ENCODE measurements around the gene NUMA1.

The NUMA1 gene, protein sequence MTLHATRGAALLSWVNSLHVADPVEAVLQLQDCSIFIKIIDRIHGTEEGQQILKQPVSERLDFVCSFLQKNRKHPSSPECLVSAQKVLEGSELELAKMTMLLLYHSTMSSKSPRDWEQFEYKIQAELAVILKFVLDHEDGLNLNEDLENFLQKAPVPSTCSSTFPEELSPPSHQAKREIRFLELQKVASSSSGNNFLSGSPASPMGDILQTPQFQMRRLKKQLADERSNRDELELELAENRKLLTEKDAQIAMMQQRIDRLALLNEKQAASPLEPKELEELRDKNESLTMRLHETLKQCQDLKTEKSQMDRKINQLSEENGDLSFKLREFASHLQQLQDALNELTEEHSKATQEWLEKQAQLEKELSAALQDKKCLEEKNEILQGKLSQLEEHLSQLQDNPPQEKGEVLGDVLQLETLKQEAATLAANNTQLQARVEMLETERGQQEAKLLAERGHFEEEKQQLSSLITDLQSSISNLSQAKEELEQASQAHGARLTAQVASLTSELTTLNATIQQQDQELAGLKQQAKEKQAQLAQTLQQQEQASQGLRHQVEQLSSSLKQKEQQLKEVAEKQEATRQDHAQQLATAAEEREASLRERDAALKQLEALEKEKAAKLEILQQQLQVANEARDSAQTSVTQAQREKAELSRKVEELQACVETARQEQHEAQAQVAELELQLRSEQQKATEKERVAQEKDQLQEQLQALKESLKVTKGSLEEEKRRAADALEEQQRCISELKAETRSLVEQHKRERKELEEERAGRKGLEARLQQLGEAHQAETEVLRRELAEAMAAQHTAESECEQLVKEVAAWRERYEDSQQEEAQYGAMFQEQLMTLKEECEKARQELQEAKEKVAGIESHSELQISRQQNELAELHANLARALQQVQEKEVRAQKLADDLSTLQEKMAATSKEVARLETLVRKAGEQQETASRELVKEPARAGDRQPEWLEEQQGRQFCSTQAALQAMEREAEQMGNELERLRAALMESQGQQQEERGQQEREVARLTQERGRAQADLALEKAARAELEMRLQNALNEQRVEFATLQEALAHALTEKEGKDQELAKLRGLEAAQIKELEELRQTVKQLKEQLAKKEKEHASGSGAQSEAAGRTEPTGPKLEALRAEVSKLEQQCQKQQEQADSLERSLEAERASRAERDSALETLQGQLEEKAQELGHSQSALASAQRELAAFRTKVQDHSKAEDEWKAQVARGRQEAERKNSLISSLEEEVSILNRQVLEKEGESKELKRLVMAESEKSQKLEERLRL (N-terminal part only)

DNA sequence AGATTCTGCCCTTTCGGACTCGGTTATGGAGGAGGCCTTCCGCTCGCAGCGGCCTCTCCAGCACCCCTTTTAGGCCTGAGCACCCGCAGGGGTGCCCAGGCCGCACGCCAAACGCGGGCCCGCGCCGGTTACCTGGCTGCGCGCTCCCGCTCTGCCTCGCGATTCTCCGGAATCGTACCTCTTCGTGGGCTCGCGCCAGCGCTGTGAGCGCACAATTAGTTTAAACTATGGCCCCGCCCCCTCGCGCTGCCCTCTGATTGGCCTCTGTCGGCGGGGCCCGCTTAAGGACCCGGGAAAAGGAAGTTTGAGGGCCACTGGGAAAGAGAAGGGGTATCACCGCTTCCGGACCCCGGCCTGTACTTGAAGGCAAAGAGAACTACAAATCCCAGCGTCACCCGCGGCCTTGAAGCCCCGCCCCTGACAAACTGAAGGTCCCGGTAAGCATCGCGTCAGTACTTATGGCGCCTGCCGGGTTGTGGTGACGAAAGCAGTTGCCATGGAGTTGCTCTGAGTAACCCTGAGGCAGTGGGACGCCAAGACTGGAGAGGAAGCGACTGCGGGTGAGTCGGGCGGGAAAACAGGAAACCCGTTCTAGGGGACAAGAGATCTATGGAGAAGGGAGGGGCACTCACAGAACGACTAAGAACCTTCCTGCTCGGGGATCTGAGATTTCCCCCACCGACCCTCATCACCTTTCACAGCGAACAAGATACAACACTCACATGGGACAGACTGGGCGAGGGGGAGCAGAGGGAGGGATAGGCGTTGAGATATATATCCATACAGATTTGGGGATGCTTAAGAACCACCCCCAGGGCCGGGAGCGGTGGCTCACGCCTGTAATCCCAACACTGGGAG, at the start of gene NUMA1, which contains the start of gene LRRC51:
Gene NUMA1, minus strand, starts transcription at position 217 of the 858 bp plus-strand sequence. CDS start 44,599 bp downstream, outside the sequence.
Gene LRRC51, plus strand, starts transcription at position 525 of the 858 bp plus-strand sequence. CDS start 8,234 bp downstream, outside the sequence.
- peak; percentile 99 to 100 for DNase-seq

DNA sequence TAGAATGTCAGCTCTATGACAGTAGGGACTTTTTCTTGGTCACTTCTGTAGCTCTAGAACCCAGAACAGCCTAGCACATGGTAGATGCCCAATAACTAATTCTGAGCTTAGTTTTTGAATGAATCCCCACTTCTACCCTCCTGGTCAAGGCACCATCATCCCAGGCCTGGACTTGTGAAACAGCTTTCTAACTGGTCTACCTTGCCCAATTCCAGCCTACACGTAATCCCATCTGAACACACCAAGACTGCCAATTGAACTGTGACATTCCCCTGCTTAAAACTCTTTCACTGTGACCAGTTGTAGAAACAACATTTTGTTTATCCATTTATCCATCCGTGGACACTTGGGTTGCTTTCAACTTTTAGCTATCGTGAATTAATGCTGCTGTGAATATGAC, 49.0 kb upstream of the NUMA1 start:
- DNase-seq, result no peak

DNA sequence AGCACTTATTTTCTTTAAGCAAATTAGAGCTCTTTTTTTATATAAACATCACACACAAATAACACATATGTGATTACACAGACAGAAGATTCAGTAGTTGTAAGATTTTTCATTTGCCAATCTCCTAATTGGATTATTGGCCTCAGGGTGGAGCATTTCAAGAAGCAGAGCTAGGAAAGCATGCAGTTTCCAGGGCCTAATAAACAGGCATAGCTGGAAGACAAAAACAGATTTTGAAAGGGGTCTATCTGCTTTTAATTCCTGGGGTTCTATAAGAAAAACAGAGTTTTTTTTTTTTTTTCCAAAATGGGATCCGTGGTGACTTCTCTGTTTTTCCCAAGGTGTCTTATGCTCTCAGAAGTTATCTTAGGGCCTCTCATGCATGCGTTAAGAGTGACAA, 47.6 kb upstream of the NUMA1 start:
- DNase-seq, result no peak

DNA sequence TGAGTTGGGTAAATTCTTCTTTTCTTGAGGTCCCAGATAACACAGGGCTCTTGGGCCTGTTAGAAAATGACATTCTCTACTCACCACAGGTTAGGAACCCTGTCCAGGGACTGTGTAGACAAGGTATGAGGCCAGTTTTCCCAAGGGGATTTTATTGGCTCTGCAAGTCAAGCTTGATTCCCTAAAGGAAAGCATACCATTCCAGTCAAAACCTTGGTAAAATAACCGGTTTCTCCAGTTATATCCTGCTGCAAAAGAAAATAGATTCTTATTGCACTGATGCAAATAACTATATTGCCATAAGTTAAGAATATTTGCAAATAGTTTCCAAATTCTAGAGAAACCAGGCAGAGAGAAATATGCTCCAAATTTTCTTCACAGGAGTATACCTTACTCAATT, 45.6 kb upstream of the NUMA1 start:
- no peak for DNase-seq

DNA sequence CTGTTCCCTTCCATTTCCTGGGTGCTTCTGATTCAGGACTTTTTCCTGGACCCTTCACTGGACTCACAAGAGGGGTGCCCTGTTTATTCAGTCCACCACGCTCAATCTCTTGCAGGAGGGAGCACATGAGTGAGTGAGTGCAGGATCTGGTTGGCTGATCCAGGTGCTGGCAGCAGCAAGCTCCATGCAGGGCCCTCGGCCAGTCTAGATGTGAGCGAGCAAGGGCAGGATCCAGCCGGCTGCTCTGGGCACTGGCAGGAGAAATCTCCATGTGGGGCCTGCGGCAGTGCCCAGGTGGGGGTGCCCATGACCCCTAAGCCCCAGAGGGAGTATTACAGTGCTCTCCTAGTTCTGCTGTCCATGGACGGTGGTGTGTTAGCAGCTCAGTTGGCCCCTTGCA, 43.7 kb upstream of the NUMA1 start:
- no peak for DNase-seq

DNA sequence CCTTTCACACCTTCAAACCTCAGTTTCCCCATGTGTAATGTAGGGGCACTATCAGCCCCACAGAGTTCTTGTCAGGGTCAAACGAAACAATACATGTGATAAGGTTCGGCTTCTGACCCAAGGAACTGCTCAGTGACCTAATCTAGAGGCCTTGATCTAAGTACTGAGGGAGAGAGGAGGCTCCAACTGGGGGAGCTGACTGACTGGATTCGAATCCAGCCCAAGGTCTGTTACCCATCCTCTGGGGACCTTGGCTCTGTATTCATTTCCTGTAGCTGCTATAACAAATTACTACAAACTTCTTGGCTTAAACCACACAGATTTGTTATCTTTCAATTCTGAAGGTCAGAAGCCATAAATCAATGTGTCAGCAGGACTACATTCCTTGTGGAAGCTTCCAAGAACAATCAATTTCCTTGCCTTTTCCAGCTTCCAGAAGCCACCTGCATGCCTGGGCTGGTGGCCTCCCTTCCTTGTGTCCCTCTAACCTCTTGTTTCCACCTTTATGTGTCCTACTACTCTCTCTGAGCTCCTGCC, 42.8 kb upstream of the NUMA1 start:
- DNase-seq, result no peak

DNA sequence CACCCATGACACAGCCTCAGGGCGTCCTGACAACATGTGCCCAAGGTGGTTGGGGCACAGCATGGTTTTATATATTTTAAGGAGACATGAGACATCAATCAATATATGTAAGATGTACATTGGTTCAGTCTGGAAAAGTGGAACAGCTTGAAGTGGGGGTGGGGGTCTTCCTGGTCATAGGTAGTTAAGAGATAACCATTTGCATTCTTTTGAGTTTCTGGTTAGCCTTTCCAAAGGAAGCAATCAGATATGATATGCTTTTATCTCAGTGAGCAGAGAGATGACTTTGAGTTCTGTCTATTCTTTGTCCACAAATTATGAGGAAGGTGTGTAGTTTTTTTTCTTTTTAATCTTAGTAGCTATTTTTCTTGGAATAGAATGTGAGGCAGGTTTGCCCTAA, 42.3 kb upstream of the NUMA1 start:
- no peak for DNase-seq

DNA sequence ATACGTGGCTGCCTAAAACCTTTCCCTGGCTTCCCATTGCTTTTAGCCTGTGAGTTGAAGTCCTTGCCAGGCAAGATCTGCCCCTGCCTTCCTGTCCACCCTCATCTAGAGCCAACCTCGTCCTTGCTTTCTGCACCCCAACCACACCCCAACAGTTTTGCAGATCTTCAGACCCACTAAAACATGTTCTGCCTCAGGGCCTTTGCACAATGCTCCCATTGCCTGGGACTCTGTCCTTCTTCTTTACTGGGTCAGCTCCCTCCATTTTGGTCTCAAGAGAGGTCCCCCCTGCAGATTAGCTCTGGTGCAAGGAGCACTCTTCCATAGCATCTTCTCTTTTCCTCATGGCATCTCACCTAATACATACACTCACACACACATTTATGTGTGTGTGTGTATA, 40.6 kb upstream of the NUMA1 start:
- no peak for DNase-seq

DNA sequence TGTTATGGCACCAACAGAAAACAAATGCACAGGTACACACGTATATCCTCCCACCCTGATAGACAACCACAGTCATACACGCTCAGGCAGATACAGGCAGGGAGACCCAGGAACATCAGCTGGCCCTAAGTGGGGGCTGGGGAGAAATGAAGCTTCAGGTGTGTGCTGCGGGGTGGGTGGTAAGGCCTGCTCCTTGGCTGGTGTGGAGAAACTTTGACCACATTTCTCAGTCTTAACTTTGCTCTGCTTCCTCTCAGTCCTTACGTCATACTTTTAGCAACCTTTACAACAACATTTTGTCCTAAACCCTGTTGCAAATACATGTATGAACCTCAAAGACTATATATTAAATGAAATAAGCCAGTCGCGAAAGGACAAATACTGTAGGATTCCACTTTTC, 38.9 kb upstream of the NUMA1 start:
- no peak for DNase-seq

DNA sequence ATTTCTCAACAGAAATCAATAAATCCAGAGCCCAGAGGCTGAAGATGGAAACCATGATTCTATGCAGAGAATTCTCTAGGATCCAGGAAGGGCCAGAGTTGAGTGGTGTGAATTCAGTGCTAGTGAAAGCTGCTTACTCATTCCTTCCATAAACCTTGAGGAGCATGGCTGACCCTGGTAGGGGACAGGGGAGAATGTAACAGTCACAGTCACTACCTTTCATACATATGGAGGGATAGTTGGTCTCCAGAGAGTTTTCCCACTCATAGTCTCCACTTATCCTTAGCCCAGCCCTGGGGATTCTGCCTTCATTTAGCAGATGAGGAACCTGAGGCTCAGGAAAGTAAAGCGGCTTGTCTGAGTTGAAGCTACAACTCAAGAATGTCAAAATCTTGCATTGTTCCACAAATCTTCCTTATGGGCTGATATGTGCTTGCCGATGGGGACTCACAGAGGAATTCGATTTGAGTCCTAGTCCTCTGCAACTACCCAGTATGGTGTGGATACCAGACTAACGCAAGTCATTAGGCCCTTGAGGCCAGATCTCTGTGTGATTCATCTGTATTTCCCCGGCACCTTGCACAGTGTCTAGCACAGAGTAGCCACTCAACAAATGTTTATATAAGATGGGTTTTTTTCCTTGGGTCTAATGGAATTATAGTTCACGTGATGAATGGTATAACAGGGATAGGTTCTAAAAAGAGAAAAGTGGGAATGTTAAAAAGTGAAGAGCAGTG, 35.8 kb upstream of the NUMA1 start:
- no peak for DNase-seq

DNA sequence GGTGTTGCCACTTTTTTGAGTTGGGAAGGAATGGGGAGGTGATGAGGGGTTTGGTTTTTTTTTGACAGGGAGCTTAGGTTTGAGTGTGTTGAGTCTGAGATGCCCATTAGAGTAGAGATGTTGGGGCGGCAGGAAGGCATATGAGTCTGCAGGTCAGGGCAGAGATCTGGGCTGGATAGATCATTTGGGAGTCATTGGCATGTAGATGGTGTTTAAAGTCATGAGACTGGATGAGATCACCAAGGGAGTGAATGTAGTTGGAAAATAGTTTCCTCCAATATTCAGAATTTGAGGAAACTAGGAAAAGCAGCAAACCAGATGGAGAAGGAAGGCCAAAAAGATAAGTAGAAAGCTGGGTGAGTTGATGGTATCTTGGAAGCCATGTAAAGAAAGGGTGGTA, 34.2 kb upstream of the NUMA1 start:
- no peak for DNase-seq

DNA sequence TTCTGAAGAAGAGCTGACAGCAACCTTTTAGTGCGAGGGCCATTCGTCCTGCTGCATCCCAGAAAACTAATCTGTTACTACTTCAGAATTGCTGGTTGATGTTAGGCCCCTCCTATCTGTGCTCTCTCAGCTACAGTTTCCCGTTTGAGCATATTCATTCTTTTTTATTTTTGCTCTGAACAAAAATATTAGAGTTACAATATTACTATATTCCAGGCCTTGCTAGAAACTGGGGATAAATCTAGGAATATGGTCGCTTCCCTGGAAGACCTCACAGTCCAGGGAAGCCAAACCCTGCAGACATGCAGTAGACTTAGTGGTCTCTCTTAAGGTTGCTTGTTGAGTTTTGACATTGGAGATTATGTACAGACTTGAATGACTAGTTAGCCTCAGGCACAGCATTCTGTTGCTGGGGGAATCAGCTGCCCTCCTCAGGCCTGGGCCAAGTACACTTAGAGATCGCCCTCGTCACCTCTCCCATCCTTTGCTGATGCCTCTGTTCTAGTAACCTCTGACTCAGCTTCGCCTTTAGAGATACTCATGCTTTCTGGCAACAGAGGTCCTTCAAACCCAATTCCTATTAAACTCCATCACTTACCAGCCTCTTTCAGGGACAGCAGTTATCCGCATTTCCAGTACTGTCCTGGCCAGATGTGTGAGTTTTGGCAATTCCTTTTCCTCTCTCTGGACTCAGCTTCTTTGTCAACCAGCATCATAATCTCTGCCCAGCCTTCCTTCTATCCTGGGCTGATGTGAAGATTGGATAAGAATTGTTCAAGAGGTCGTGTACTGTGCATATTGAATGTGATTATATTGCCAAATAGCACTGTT, 32.9 kb upstream of the NUMA1 start:
- DNase-seq, result no peak

DNA sequence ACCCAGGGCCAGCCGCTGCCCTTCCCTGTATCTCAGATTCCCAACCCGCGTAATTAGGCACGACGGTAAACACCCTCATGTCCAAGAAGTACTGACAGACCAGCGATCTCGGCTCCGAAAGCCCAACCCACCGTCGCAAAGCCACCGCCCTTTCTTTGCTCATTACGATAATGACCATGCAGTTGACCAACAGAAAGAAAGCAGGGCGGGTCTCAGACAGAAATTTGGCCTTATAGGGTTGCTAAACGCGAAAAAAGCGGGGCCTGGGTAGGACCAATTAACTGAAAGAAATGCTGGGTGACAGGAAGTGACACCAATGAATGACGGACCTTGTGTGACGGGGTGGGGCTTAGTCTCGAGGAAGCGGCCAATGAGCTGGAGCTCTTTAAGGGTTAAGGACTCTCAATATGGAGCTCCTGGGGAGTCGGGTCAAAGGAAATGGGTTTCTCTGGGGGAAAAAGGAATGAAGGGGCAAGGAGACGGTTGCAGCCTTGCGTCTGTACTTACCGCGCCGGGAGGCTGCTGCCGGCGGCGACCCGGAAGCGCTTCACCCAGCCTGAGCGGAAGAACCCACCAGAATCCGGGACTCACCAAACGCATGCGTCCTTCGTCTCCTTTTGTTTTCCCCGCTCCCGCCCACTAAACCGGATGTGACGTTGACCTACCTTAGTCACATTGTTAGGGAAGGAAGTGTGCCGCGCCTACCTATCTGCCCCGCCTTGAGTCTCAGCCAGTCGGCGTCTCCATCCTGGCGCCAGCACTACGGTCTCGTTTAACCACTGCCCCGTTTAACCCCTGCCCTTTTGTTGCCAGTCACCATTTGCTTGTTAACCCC, 32.0 kb upstream of the NUMA1 start, which contains the start of gene ANAPC15:
Gene ANAPC15, minus strand, starts transcription at position 553 of the 835 bp plus-strand sequence. CDS start 1,419 bp downstream, outside the sequence.
- DNase-seq, result peak; percentile 99

DNA sequence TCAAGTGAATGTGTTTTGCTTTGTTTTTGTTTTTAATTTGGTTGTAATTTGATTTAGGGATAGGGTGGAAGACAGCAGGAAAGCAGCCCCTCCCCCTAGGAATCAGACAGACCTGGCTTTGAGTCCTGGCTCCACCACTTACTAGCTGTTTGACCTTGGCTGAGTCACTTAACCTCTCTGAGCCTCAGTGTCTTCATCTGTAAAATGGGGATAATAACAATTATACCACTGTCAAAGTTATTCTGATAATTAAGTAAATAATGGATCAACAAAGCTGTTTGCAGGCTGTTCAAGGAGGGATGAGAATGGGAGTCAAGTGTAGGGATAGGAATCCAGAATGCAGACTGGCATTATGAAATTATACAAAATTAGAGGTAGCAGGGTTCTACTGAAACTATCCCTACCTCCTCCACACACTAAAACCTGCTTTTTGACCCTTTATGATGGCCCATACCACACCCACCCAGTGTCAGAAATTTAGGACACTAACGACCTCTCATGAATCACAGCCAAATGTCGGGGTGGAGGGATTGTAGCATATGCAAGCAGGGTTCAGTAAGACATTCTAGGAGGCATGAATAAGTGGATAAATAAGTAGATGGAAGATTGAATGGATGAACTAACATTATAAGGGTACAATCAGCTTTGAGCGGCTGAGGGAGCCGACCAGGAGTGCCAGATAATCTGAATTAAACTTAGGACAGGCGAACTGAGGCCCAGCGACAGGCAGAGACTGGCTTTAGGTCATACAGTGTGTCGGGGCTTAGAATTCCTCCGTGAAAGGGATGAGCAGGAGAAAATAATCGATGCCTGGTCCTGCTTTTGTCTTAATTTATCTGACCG, 31.2 kb upstream of the NUMA1 start:
- DNase-seq, result no peak

DNA sequence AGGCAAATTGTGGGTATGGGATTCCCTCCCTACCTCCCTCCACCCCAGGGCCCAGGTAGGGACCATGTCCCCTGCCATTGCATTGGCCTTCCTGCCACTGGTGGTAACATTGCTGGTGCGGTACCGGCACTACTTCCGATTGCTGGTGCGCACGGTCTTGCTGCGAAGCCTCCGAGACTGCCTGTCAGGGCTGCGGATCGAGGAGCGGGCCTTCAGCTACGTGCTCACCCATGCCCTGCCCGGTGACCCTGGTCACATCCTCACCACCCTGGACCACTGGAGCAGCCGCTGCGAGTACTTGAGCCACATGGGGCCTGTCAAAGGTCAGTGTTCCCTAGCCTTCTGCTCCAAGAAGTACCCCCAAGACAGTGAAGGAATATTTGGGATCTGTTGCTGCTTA, 25.5 kb upstream of the NUMA1 start, which contains the start of gene TOMT:
Gene TOMT, plus strand, starts transcription at position 37 of the 400 bp plus-strand sequence. Its CDS starts 28 bp downstream, at position 65.
- no peak for DNase-seq

DNA sequence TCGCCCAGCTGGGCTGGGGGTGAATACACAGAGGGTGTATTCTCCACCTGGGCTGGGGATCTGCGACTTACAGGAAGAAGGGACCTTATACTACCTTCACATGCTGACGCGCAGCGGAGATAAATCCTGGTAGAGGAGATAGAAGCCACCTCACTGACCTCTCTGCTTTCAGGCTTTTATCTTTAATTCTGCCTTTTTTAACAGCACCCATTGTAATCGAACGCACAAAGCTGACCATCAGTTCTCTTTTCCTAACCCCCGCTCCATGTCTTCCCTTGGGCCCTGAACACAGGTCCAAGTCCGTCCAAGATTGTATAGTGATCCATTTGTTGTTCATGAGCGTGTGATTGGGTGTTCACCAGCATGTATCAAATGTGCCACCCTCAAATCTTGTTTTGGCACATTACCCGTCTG, 23.4 kb upstream of the NUMA1 start:
- DNase-seq, result no peak

DNA sequence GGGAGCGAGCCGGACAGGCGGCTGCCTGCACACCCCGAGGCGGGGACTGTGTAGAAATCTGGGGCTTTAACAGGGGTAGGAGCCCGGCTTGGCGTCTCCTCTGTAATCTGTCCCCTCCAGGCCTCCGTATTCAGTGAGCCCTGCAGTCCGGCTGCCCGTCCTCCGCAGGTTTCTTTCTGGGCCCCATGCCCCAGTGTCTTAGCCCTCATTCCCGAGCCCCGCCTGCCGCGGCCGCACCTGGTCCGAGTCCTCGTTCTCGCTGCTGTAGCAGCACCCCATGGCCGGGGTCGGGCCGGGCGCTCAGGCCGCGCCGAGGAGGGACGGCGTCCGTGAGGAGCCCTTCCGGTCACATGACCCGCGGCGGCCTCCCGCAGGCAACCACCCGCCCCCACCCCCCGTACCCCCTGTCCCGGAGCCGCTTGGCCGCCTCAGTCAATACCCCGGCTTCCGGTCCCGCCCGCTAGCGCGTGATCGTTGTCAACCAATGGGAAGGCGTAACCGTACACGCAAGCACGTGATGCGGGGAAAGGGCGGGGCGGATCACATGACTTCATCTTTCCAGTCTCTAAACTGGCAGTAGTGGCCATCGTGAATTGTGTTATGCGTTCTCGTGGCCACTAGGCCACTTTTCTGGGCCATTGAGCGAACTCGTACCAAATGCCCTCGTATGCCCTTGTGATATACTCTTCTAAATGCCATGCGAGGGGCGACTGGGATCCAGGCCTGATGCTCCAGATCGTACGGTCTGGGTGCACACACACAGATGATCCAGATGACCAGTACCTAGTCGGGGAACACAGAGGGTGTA, 22.8 kb upstream of the NUMA1 start, which contains the start of gene LAMTOR1:
Gene LAMTOR1, minus strand, starts transcription at position 352 of the 808 bp plus-strand sequence. Its CDS starts 73 bp downstream, at position 279.
- peak; percentile 97 to 99 for DNase-seq

Data from NCI-H446 (cell line).